Activated CD8-positive, alpha-beta T cell treated with anti-CD3 and anti-CD28 coated beads for 36 hours (primary cell): ENCODE results near the gene NTNG1. TPM values are rescaled to one million over a fixed set of nuclear protein-coding genes. Genes with fewer than 3 reads are reported as not detected.

ENCODE experiments used
- ATAC-seq: fragments of 200-7000 bp; cut with Tn5 transposase; one replicate; pipeline ENCODE4 v1.10.0; 2021; ENCODE audit warnings: mild to moderate bottlenecking, moderate library complexity
- CTCF ChIA-PET: fragments of 350-600 bp; sonication (Branson Sonifier 250); formaldehyde crosslinking; loops from one replicate; lab custom pipeline; 2021; ENCODE audit warnings: antibody characterized with exemption; lab: Charles Lee
- POLR2A ChIA-PET: fragments of 350-600 bp; sonication (Branson Sonifier 250); formaldehyde crosslinking; loops from one replicate; lab custom pipeline; 2021; ENCODE audit warnings: antibody characterized with exemption; lab: Charles Lee
- DNase-seq: peaks from one replicate; pipeline ENCODE4 v3.0.0-alpha.2; 2020
- H3K27ac Mint-ChIP-seq: one replicate; pipeline ENCODE4 v1.8.0; 2021; ENCODE audit warnings: mild to moderate bottlenecking, mixed read lengths
- H3K27me3 Mint-ChIP-seq: one replicate; pipeline ENCODE4 v1.8.0; 2021; ENCODE audit warnings: mixed read lengths
- H3K36me3 Mint-ChIP-seq: one replicate; pipeline ENCODE4 v1.8.0; 2021; ENCODE audit warnings: low read depth, mixed read lengths
- H3K4me1 Mint-ChIP-seq: one replicate; pipeline ENCODE4 v1.8.0; 2021; ENCODE audit warnings: low read depth, mixed read lengths
- H3K4me3 Mint-ChIP-seq: one replicate; pipeline ENCODE4 v1.8.0; 2021; ENCODE audit warnings: mild to moderate bottlenecking, moderate library complexity, mixed read lengths
- H3K9me3 Mint-ChIP-seq: one replicate; pipeline ENCODE4 v1.8.0; 2021; ENCODE audit warnings: mixed read lengths
- intact Hi-C: fragments of 100-400 bp; cut with micrococcal nuclease; formaldehyde crosslinking; loops from one replicate; pipeline ENCODE4 v1.10.0; 2022
- total RNA-seq, 2 experiments: library from RNA; stranded (reverse); gene quantifications; one replicate each; pipeline ENCODE4 v1.2.3, GENCODE V29; 2021
- TF ChIP-seq, protein P1 (sequence below): fragments of 200-600 bp; IDR thresholded peaks from one replicate; pipeline ENCODE4 v1.8.0; 2022; ENCODE audit warnings: antibody characterized with exemption, mild to moderate bottlenecking

Gene NTNG1
- total RNA-seq, 2 experiments from 2014 or later: 0.96 to 1.0 TPM

GRCh38 chr1:107343601-107344000 is 202.8 kb downstream of the NTNG1 start:
- TF ChIP-seq, protein P1, sequence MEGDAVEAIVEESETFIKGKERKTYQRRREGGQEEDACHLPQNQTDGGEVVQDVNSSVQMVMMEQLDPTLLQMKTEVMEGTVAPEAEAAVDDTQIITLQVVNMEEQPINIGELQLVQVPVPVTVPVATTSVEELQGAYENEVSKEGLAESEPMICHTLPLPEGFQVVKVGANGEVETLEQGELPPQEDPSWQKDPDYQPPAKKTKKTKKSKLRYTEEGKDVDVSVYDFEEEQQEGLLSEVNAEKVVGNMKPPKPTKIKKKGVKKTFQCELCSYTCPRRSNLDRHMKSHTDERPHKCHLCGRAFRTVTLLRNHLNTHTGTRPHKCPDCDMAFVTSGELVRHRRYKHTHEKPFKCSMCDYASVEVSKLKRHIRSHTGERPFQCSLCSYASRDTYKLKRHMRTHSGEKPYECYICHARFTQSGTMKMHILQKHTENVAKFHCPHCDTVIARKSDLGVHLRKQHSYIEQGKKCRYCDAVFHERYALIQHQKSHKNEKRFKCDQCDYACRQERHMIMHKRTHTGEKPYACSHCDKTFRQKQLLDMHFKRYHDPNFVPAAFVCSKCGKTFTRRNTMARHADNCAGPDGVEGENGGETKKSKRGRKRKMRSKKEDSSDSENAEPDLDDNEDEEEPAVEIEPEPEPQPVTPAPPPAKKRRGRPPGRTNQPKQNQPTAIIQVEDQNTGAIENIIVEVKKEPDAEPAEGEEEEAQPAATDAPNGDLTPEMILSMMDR: no peak
- no peaks in the 10 kb centered on the region for H3K9me3 Mint-ChIP-seq
- ATAC-seq: no peak
- H3K27ac Mint-ChIP-seq: no peak overlapping the region
- ChIA-PET POLR2A (interaction anchor here (1.2 kb wide), 1 partner anchor 11 kb away, joined by 3 read pairs; no protein-coding TSS in a partner anchor), CTCF (no interaction called here)
- no peaks in the 10 kb centered on the region for H3K27me3 Mint-ChIP-seq
- intact Hi-C loops: no loop called here
- H3K36me3 Mint-ChIP-seq: no peaks in the 10 kb centered on the region
- H3K4me1 Mint-ChIP-seq: no peaks in the 10 kb centered on the region
- no peak overlapping the region for H3K4me3 Mint-ChIP-seq
- DNase-seq: no peak

DNA sequence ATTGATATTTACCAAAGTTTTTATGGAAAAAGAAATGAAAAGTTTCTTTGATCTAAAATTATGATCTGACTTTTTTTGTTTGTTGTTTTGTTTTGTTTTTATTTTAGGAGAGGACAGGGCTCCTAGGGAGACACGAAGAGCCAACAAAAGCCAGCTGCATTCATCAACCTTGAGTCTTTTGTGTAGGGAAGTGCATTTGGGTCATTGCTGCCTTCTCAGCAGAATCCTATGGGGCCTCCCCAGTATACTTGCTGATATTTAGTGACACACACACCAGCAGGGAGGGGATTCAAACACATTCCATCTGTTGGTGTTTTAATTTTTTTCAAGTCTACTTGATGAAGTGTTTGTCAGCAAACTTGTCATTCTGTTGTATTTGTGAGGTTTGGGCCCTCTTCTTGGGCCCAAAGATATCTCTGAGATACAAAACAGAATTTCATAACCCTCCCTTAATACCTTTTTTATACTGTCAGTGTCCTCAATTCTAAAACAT is 203.5 kb downstream of the NTNG1 start:
- ATAC-seq (no peak), DNase-seq (no peak)
- intact Hi-C loops: no loop called here
- TF ChIP-seq, protein P1: no peak
- no peaks in the 10 kb centered on the region for H3K4me1 Mint-ChIP-seq
- H3K36me3 Mint-ChIP-seq: no peaks in the 10 kb centered on the region
- no peak overlapping the region for H3K27ac Mint-ChIP-seq
- no peaks in the 10 kb centered on the region for H3K27me3 Mint-ChIP-seq
- ChIA-PET POLR2A (no interaction called here), CTCF (no interaction called here)
- H3K4me3 Mint-ChIP-seq: no peak overlapping the region
- no peaks in the 10 kb centered on the region for H3K9me3 Mint-ChIP-seq

- H3K27me3 Mint-ChIP-seq: no peaks in the 10 kb centered on the region
- no peaks in the 10 kb centered on the region for H3K4me1 Mint-ChIP-seq
- H3K9me3 Mint-ChIP-seq: no peaks in the 10 kb centered on the region
- H3K27ac Mint-ChIP-seq: no peak overlapping the region
- H3K36me3 Mint-ChIP-seq: no peaks in the 10 kb centered on the region
- no peak overlapping the region for H3K4me3 Mint-ChIP-seq
- intact Hi-C loops: no loop called here
- TF ChIP-seq, protein P1: no peak
- ChIA-PET POLR2A (no interaction called here), CTCF (no interaction called here)
- DNase-seq (no peak), ATAC-seq (no peak)
Measured at GRCh38 chr1:107344836-107345235, 204.0 kb downstream of the NTNG1 start.

DNA sequence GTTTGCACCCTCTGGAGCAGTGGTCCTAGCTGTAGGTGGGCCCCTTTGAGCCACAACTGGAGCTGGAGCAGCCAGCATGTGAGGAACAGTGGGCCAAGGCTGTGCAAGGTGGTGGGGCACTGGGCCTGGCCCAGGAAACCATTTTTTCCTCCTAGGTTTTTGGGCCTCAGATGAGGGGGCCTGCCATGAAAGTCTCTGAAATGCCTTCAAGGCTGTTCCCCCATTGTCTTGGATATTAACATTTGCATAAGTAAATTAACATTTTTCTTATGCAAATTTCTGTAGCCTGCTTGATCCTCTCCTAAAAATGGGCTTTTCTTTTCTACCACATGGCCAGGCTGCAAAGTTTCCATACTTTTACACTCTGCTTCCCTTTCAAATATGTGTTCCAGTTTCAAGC is 212.0 kb downstream of the NTNG1 start:
- Mint-ChIP-seq H3K4me3 (no peak overlapping the region), H3K9me3 (no peaks in the 10 kb centered on the region), H3K27ac (no peak overlapping the region), H3K36me3 (no peaks in the 10 kb centered on the region), H3K27me3 (no peaks in the 10 kb centered on the region), H3K4me1 (no peaks in the 10 kb centered on the region)
- DNase-seq (no peak), ATAC-seq (no peak)
- intact Hi-C loops: no loop called here
- CTCF ChIA-PET: no interaction called here
- POLR2A ChIA-PET: no interaction called here
- TF ChIP-seq, protein P1: no peak

DNA sequence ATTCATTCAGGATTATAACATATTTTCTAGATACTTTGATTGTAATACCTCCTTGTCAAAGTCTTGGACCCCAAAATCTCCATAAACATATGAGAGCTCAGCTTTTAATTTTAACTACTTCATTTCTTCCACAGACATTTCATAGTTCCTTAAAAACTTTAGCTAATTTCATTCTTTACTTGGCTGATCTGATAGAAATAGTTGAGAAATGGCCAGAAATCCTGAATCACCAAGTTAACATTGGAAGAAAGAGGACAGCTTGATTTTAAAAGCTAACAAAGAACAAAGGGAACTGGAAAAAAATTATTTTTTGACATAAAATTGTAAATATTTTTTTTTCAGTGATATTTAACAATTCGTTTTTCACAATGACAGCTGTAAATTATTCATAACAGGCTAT is 216.5 kb downstream of the NTNG1 start:
- TF ChIP-seq, protein P1: no peak
- ChIA-PET CTCF (no interaction called here), POLR2A (interaction anchor here (0.6 kb wide), 1 partner anchor 18 kb away, joined by 3 read pairs; no protein-coding TSS in a partner anchor)
- Mint-ChIP-seq H3K27ac (no peak overlapping the region), H3K36me3 (no peaks in the 10 kb centered on the region), H3K4me3 (no peak overlapping the region), H3K9me3 (no peaks in the 10 kb centered on the region), H3K27me3 (no peaks in the 10 kb centered on the region), H3K4me1 (no peaks in the 10 kb centered on the region)
- no peak for DNase-seq
- ATAC-seq: no peak
- intact Hi-C loops: no loop called here
